HG03558 (cell line): ENCODE data around the gene SCN3A.

Experiments
- ATAC-seq: cut with Tn5 transposase; IDR thresholded peaks from one replicate; pipeline ENCODE4 v1.9.1; 2021; ENCODE audit warnings: moderate number of reproducible peaks; ENCODE audit not compliant: unreplicated experiment; ENCODE audit errors: extremely low read depth

SCN3A gene

DNA sequence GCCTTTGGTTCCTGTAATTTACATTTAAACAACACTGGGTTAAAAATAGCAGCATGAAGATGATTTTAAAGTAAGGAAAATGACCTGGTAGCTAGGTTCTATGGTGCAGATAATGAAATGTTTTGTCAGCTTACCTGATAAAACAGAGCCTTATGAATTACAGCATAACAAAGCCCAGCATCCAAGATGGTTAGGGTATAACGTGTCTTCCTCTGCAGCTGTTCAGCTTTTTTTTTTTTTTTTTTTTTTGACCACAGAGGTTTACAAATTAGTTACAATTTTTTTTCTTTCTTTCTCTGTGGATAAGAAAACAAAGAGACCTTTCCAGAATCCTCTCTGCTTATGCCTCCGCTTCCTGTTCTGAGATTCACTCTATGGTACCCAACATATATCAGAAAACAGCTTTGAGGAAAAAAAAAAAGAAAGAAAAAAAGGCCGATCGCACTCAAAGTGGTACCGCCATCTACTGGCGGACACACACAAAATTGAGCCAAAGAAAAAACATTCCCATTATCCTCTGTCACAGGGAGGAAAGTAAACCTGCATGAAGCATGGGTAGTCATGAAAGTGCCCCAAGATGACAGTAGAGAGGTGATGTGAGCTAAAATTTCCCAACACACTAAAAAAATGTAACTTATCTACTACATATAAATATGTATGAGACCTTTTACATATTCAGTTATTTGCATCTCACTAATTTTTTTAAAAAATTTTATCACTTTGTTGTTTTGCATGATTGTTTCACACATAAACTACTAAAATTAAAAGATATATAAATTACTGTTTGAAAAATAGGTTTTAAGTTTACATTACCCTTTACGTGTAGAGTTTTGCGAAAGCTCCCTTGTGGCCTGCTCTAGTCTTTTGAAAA is at the start of gene SCN3A:
SCN3A (minus strand) TSS at position 362 of the 871 bp plus-strand sequence. CDS start 27,656 bp downstream, outside the sequence.
- peak; percentile 62 for ATAC-seq

DNA sequence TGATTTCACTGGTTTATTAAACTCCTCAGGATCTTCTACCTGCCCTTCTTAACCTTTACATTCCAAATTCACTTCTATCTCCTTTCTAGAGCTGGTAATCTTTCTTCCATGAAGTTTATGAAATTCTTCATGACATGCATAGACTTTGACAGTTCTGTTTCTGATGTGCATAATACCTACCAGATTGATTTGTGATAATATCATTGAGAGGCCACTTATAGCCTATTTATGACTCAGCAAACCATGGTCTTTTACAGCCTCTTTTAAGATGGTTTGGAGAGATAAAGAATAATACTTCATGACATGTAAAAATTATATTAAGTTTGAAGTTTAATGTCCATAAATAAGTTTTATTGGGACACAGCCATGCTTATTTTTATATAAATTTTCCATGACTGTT is 49.3 kb upstream of the SCN3A start:
- no peak for ATAC-seq

DNA sequence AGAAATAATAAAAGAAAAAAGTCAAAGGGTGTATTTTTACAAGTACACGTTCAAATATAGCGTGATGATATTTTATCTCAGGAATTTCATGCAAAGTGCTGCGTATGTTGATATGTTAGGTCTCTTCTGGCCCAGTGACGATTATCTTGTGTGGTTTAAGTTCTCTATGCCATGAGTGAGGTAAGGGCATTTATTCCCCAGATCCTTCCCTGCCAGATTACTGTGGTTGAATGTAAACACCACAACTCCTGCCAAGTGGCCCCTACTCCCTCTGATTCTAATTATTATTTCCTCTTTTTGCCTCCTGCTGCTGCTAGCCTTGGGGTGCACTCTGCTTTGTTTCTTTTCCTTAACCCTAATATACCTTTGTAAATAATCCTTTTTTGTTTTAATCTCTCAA is 47.5 kb upstream of the SCN3A start:
- no peak for ATAC-seq

DNA sequence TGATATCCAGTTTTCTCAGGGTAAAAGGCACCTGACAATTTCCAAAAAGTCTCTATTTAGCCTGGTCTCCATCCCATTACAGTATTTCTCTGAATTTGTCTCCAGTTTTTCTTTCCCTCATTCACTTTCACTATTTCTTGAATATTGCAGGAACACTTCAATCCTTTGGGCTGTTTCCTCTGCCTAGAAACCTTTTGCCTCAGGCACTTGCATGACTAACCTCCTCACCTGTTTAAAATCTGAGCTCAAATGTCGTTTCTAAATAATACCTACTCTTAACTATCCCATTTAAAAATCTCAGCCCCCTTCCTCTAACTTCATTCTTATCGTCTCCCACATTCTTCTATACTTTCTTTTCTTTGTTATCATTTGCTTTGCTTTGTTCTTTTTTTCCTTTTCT is 44.4 kb upstream of the SCN3A start:
- ATAC-seq: no peak

DNA sequence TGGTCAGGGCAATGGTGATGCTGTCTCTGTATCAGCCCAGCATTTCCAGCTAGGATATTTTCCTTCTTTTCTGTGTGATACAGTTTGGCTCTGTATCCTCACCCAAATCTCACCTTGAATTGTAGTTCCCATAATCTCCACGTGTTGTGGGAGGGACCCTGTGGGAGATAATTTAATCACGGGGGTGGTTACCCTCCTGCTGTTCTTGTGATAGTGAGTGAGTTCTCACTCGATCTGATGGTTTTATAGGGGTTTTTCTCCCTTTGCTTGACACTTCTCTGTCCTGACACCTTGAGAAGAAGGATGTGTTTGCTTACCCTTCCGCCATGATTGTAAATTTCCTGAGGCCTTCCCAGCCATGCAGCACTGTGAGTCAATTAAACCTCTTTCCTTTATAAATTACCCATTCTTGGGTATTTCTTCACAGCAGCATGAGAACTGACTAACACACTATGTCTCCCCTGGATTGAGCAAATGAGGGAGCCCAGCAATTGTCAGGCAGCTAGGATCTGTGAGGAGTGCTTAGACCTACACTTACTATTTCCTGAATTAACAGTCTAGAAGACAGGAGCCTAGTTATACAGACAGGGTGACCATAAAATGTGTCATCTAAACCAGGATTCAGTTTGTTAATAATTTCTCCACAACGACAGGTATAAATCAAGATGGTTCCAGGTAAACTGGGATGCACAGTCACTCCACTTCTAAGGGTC is 41.4 kb upstream of the SCN3A start:
- ATAC-seq: no peak

DNA sequence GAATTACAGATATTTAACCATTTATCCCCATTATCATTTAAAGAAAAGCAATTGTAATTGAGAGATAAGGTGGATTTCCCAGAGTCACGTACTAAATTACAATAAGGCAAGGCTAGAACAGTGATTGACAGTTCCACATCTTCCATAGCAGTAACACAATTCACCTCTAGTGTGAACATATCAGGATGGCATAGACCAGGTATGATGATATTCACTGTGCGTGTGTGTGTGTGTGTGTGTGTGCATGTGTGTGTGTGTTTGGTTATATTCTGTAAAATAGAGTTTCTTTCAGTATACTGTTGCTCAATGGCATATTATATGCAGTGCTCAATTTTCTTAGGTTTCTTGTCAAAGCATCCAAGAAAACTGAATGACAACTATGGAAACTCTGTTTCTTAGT is 37.1 kb upstream of the SCN3A start:
- no peak for ATAC-seq

DNA sequence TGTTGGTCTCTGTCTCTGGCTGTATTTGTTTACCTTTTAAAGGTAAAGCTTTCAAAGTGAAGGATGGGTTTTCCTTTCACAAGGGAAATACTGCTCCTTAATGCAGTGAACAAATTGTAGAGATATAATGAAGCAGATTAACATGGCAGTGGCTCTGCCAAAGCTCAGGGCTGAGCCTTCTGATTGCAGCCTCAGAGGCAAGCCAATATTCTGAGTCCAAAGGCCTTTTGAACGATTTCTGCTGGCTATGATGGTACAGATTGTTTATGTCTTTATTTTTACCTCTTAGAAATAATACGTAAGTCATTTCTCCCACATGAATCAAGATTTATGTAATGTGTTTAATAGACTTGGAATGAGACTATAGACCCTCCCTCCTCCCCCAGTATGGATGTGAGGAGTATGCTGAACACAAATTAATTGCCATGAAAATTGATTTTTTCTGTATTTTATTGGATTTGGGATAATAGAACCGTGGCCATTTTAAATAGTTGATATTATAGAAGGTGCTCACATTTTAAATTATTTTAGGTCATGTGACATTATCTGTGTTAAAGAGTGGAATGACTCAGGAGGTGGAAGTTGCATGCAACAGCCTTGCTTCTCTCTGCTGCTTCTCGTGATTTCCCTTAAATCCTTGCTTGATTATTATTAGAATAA is 36.1 kb upstream of the SCN3A start:
- no peak for ATAC-seq

DNA sequence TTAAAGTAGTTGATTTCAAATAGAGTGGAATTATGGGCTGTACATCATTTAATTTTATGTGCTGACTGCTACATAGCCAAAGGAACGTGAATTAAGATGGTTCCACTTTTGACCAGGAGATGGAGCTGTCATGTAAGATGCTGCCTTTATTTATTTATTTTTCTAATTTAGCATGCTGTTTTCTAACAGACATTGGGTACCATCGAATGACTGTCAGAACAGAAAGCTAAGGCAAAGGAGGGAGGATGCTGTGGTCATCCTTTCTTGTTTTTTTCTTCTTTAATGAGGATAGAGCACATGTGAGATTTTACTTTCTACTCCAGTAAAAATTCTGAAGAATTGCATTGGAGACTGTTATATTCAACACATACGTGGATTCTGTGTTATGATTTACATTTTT is 35.4 kb upstream of the SCN3A start, which contains the start of gene SCN2A:
SCN2A (plus strand) TSS at position 185 of the 400 bp plus-strand sequence. CDS start 56,410 bp downstream, outside the sequence.
- ATAC-seq: no peak

DNA sequence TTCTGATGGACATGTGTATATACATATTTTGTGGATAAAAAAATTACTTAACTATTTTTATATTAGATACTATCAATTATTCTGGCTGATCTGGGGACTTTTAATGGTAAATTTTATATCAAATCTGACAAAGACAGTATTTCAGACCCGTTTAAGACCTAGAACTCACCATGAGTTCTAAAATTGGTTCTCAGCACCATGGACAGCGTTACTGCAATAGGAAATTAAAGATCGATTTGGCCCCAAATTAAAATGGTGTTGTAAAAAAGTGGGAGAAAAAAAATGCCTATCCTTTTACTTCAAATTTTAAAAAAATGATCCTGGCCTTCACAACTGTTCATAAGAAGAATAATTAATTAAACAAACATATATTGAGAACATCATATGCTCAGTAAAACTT is 34.4 kb upstream of the SCN3A start:
- ATAC-seq: no peak

DNA sequence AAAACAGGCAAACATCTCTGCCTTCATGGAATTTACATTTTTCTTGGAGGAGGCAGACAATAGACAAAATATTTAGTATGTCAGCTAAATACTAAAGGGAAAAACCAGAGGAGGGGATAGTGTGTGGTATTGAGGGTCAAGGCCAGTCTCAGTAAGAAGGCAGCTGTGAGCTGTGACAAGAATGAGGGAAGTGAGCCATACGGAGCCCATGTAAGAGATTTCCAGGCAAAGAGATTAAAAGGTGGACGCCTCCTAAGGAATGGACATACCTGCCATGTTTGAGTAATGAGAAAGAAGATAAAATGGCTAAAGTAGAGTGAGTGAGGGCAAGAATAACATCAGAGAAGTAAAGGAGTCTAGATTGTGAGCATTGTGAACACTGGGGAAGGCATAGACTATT is 33.2 kb upstream of the SCN3A start:
- no peak for ATAC-seq

DNA sequence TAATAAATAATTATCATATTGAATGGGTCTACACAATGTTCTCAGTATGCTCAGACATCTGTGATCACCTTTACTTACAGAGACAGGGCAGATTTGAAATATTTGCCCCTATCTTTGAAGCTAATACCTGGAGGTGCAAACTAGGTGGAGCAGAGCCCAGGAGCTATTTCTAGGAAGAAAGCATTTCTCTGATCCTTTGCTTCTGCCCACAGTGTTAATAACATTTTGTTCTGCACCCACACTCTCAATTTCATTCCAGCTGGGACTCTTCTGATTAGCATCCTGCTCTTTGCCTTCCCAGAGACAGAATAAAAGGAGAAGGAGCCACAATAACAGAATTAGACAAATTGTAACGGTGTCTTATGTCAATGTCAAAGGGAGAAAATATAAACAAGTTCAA is 23.7 kb upstream of the SCN3A start:
- ATAC-seq: no peak

DNA sequence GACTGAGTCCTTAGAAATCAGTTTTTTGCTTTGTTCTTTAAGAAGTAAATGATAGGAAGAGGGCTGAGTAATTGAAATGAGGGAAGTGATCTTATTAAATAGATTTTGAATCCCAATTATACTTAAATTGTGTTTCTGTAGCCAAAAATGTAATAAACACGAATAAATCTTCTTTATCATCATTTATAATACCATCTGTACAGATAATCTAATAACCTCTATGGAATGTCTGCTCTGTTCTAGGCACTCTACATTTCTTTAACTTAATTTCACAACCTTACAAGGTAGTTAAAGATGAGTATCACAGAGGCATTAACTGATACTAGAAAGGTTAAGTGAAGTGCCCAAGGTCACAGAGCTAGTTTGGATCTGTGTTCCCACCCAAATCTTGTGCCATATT is 21.1 kb upstream of the SCN3A start:
- ATAC-seq: no peak

DNA sequence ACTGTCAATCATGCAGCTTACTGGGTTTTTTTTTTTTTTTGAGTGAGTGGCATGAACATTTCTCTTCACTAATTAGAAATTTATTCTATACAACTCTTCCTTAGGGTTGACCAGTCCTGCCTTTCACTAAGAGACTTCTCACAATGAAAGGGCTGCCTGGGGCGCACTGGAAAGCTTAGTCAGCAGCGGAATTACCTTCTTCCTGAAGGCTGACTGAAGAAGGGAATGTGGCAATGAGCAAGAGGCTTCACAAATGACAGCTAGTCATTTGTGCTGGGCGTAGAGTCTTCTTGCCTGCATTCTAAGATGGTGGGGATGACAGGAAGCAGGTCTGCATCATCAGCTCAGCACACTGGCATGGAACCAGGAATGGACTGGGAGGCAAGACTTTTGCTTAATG is 15.6 kb upstream of the SCN3A start:
- no peak for ATAC-seq

DNA sequence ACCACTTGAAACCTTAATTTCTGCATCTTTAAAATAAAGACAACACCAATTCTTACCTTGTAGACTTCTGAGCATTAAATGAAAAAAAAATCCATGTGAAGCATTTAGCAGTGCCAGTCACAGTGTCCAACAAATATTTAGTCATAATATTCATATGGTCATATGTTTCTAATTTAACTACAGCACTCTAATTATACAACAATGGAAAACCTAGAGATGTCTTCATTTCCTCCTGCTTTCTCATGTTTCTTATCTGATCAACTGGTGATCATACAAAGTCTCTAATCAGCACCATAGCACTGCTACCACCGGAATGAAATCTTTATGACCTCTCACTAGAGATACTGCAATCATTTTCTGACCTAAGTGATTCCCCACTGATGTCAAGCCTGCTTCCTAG is 10.2 kb upstream of the SCN3A start:
- ATAC-seq: no peak

DNA sequence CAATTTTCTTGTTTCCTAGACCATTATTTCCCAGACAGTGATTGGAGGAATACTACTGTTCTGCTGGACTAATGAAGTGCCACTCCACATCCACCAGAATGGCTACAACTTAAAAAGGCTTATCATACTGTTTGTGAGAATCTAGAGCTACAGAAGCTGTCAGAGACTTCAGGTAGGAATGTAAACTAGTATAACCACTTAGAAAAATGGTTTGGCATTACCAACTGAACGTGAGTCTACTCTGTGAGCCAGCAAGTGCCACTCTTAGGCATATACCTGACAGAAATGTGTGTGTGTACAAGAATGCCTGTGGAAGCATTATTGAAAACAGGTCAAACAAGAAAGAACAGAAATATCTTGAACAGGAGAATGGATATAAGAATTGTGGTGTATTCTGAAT is 4.2 kb upstream of the SCN3A start:
- ATAC-seq: no peak

DNA sequence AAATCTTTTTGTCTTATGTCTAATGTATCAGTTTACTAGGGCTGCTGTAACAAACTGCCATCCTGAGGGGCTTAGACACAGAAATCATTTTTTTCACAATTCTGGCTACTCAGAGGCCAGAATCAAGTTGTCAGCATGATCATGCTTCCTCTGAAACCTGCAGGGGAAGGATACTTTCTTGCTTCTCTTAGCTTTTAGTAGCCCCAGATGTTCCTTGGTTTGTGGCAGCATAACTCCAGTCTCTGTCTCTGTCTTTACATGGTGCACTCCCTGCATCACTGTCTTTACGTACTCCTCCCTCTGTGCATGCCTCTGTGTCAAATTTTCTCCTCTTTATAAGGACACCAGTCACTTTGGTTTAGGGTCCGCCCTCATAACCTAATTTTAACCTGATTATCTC is 2.0 kb upstream of the SCN3A start:
- ATAC-seq: no peak

DNA sequence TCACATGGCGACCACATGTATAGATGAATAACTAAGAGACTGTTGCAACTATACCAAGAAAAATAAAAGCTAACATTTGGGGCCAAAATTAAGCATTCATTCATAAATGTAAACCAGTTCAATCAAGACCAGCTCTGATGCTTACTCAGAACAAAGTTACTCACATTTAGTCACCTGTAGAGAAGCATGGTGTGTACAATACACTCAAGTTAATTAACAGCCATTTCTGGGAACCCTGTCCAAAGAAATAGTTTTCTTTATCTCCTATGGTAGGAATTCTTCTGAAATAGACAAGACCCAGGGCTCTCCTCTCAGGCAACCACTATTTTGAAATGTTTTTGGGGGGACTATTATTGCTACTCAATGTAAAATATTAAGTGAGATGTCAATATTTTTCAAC is 1.6 kb downstream of the SCN3A start:
- no peak for ATAC-seq

DNA sequence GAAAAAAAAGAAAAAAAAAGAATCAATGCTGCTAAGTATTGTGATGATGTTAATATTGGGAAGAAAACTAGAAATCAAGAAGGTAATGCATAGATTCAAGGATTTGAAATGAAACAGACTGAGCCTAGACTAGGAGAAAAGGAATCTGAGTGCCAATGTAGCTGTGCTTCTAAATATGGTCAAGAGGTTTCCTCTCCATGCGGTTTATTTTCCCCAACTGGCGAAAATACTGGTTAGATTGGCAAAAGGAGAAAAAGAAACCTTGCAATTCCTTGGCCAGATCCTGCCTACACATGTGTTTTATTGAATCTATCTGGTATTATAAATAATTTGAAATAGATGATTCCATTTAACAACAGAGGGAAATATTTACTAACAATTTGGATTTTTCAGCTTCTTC is 5.7 kb downstream of the SCN3A start:
- no peak for ATAC-seq

DNA sequence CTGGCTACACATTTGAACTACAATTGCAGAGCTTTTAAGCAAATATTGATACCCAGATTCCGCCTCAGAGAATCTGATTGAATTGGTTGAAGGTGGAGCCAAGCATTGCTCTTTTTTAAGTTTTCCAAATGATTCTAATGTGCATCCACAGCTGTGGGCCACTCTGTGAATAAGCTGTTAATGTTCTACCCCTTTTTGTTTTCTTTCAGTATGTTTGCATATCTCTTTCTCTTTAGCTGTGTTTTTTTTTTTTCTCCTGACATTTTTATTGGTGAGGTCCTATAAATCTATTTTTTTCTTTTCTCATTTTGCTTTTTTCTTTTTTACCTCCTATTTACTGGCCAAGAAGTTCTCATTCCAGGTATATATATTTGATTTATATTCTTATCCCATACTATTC is 6.5 kb downstream of the SCN3A start:
- no peak for ATAC-seq

DNA sequence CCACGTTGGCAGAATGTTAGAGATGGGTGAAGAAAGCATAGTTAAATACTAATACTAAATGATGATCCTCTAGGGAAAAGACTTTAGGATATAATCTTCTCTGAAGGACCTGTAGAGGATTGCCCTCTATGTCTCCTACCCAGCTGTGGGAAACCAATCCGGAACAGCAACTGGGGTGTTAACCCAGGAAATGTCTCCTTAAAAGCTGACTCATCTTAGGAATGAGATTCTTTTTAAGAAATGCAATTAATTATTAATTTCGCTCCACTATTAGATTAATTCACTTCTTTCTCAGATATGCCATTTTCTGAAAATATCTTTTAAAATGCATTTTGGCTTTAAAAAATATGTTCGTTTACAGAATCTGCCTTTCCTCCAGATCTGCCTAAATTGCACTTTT is 7.4 kb downstream of the SCN3A start:
- no peak for ATAC-seq

DNA sequence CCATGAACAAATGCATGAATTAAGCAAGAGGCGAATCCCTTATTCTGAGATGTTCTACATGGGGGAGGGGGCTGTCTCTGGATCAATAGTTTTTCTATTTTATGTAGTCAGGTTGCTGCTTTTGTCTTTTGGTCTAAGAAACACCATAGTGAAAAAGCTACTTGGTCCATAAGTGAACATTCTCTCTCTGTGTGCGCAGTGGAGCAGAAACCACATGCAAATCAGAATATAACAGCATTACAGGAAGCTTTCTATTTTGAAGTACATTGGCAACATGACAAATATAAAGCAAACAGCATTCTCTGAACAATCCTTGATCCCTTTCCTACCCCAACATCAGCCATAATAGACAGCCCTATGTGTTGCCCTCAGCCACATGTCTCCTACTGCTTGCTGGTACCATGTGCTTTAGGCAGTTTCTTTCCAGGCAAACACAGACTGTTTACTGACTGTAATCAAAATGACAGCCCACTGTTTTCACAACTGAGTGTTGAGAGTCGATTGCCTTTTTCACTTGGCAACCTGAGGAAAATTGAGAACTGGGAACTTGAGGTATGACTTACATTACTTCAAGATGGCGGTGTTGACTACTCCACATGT is 10.6 kb downstream of the SCN3A start:
- peak; percentile 97 for ATAC-seq
